ENCODE results near the gene HS2ST1.

DNA sequence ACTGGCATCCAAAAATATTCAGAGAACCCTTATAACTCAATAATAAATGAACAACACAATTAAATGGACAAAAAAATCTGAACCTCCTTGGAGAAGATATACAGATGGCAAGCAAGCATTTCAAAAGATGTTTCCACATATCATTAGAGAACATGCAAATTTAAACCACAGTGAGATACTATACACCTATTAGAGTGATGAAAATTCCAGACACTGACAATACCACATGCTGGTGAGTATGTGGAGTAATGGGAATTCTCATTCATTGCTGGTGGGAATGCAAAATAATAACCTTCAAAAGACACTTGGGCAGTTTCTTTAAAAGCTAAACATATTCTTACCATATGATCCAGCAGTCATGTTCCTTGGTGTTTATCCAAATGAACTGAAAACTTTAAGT, 46.1 kb downstream of the HS2ST1 start:
- TF ChIP-seq, protein P1, sequence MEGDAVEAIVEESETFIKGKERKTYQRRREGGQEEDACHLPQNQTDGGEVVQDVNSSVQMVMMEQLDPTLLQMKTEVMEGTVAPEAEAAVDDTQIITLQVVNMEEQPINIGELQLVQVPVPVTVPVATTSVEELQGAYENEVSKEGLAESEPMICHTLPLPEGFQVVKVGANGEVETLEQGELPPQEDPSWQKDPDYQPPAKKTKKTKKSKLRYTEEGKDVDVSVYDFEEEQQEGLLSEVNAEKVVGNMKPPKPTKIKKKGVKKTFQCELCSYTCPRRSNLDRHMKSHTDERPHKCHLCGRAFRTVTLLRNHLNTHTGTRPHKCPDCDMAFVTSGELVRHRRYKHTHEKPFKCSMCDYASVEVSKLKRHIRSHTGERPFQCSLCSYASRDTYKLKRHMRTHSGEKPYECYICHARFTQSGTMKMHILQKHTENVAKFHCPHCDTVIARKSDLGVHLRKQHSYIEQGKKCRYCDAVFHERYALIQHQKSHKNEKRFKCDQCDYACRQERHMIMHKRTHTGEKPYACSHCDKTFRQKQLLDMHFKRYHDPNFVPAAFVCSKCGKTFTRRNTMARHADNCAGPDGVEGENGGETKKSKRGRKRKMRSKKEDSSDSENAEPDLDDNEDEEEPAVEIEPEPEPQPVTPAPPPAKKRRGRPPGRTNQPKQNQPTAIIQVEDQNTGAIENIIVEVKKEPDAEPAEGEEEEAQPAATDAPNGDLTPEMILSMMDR (conservative IDR thresholded peaks at IDR 0.05; ENCODE audit: low read length) = no peak
- TF ChIP-seq EZH2phosphoT487 (IDR thresholded peaks at IDR 0.05; ENCODE audit: borderline replicate concordance) = no peak
